Measurements from ENCODE around the gene NSD2. TPM values are rescaled to one million over a fixed set of nuclear protein-coding genes. Genes with fewer than 3 reads are reported as not detected.

The NSD2 gene
- total and polyA plus RNA-seq, 9 of the 15 experiments (the other 6 are each of a cell fraction or from before 2014, with no cell fraction given) = 6.4 to 126 (median 58.8) TPM

DNA sequence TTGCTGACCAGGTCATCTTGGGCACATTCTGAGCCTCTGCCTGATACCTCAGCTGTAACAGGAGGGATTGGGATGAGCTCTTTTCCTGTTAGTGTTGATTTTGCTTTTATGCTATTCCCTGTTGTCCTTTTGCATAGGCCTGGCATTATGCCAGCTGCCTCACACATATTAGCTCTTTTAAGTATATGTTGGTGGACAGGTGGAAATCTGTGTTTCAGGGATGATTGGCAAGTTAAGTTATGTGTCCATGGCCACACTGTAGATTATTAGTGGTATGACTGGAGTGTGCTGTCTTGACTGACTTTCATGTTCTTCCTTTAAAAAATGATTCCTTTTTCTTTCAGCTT, 28.9 kb downstream of the NSD2 start:
- Histone ChIP-seq H3K27me3 (ENCODE audit: control insufficient read depth in 2 of 2, insufficient read depth in 2 of 2, low read length in 2 of 2) (no peaks in the 10 kb centered on the region), H3K9me3 (replicated peaks; ENCODE audit: control insufficient read depth, insufficient read depth, low read depth, low read length) (no peaks in the 10 kb centered on the region), H4K20me1 (replicated peaks; ENCODE audit: control insufficient read depth, insufficient read depth, low read length) (peaks cover 34% of the 10 kb centered on the region), H3K9ac (ENCODE audit: insufficient read depth in 1 of 2, low read depth in 2 of 2, low read length in 2 of 2) (no peak overlapping the region), H3K4me2 (ENCODE audit: insufficient read depth, low read length) (no peak overlapping the region), H3K4me3 (no peak overlapping the region), H3K79me2 (ENCODE audit: control insufficient read depth, insufficient read depth, low read length) (peaks cover 93% of the 10 kb centered on the region), H3K9me1 (ENCODE audit: control insufficient read depth, insufficient read depth, low read length) (peaks cover 4% of the 10 kb centered on the region), H3K36me3 (ENCODE audit: control insufficient read depth, insufficient read depth, low read length) (peaks cover 67% of the 10 kb centered on the region), H3K27ac (ENCODE audit: extremely low read depth, low read depth, low read length) (no peak overlapping the region), H2AFZ (ENCODE audit: low read depth, low read length) (no peak overlapping the region), H3K4me1 (replicated peaks in 1 of 2; ENCODE audit: control insufficient read depth in 2 of 2, insufficient read depth in 2 of 2, low read length in 2 of 2) (peaks cover 5% of the 10 kb centered on the region in 2 experiments; a peak in 4 of 5 replicates)
- POLR2A ChIA-PET = interaction anchor here (0.6 to 3.3 kb wide), 4 partner anchors 14 to 47 kb away, joined by 3 to 15 read pairs (median 4); partner anchors contain the start of gene LETM1
- in situ Hi-C loops (cut with MboI) = loop anchor here (5.0 kb wide), 1 partner anchor 83 kb away; no protein-coding TSS in a partner anchor
- no TSS peak for BruUV-seq (replicated peaks)
- intact Hi-C loops (cut with micrococcal nuclease) = no loop called here
- CTCF ChIA-PET (ENCODE audit: low intra/inter-chr PET ratio) = interaction anchor here (0.6 to 2.1 kb wide), 5 partner anchors 37 to 152 kb away, joined by 3 to 15 read pairs (median 6); partner anchors contain the start of gene LETM1
- no peak for DNase-seq (ENCODE audit: extremely low read depth in 1 of 4, low spot score in 3 of 4)
- peak; percentile 42 for FAIRE-seq
- ATAC-seq = no peak
- TF ChIP-seq, protein P1, sequence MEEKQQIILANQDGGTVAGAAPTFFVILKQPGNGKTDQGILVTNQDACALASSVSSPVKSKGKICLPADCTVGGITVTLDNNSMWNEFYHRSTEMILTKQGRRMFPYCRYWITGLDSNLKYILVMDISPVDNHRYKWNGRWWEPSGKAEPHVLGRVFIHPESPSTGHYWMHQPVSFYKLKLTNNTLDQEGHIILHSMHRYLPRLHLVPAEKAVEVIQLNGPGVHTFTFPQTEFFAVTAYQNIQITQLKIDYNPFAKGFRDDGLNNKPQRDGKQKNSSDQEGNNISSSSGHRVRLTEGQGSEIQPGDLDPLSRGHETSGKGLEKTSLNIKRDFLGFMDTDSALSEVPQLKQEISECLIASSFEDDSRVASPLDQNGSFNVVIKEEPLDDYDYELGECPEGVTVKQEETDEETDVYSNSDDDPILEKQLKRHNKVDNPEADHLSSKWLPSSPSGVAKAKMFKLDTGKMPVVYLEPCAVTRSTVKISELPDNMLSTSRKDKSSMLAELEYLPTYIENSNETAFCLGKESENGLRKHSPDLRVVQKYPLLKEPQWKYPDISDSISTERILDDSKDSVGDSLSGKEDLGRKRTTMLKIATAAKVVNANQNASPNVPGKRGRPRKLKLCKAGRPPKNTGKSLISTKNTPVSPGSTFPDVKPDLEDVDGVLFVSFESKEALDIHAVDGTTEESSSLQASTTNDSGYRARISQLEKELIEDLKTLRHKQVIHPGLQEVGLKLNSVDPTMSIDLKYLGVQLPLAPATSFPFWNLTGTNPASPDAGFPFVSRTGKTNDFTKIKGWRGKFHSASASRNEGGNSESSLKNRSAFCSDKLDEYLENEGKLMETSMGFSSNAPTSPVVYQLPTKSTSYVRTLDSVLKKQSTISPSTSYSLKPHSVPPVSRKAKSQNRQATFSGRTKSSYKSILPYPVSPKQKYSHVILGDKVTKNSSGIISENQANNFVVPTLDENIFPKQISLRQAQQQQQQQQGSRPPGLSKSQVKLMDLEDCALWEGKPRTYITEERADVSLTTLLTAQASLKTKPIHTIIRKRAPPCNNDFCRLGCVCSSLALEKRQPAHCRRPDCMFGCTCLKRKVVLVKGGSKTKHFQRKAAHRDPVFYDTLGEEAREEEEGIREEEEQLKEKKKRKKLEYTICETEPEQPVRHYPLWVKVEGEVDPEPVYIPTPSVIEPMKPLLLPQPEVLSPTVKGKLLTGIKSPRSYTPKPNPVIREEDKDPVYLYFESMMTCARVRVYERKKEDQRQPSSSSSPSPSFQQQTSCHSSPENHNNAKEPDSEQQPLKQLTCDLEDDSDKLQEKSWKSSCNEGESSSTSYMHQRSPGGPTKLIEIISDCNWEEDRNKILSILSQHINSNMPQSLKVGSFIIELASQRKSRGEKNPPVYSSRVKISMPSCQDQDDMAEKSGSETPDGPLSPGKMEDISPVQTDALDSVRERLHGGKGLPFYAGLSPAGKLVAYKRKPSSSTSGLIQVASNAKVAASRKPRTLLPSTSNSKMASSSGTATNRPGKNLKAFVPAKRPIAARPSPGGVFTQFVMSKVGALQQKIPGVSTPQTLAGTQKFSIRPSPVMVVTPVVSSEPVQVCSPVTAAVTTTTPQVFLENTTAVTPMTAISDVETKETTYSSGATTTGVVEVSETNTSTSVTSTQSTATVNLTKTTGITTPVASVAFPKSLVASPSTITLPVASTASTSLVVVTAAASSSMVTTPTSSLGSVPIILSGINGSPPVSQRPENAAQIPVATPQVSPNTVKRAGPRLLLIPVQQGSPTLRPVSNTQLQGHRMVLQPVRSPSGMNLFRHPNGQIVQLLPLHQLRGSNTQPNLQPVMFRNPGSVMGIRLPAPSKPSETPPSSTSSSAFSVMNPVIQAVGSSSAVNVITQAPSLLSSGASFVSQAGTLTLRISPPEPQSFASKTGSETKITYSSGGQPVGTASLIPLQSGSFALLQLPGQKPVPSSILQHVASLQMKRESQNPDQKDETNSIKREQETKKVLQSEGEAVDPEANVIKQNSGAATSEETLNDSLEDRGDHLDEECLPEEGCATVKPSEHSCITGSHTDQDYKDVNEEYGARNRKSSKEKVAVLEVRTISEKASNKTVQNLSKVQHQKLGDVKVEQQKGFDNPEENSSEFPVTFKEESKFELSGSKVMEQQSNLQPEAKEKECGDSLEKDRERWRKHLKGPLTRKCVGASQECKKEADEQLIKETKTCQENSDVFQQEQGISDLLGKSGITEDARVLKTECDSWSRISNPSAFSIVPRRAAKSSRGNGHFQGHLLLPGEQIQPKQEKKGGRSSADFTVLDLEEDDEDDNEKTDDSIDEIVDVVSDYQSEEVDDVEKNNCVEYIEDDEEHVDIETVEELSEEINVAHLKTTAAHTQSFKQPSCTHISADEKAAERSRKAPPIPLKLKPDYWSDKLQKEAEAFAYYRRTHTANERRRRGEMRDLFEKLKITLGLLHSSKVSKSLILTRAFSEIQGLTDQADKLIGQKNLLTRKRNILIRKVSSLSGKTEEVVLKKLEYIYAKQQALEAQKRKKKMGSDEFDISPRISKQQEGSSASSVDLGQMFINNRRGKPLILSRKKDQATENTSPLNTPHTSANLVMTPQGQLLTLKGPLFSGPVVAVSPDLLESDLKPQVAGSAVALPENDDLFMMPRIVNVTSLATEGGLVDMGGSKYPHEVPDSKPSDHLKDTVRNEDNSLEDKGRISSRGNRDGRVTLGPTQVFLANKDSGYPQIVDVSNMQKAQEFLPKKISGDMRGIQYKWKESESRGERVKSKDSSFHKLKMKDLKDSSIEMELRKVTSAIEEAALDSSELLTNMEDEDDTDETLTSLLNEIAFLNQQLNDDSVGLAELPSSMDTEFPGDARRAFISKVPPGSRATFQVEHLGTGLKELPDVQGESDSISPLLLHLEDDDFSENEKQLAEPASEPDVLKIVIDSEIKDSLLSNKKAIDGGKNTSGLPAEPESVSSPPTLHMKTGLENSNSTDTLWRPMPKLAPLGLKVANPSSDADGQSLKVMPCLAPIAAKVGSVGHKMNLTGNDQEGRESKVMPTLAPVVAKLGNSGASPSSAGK (IDR thresholded peaks at IDR 0.05) = no peak
- TF ChIP-seq, protein P2, sequence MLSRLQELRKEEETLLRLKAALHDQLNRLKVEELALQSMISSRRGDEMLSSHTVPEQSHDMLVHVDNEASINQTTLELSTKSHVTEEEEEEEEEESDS (CRISPR knock-in tag; IDR thresholded peaks at IDR 0.05) = no peak
- no peak for TF ChIP-seq ZNF282 (CRISPR knock-in tag; IDR thresholded peaks at IDR 0.05)
- TF ChIP-seq KAT2B (IDR thresholded peaks at IDR 0.05; ENCODE audit: low read depth, low read length) = no peak
- TF ChIP-seq NFIX (CRISPR knock-in tag; IDR thresholded peaks at IDR 0.05; ENCODE audit: low read depth) = peak; percentile 54
- no peak for TF ChIP-seq ZNF274 (IDR thresholded peaks at IDR 0.05; ENCODE audit: borderline replicate concordance, low read depth, low read length)
- TF ChIP-seq, protein P3, sequence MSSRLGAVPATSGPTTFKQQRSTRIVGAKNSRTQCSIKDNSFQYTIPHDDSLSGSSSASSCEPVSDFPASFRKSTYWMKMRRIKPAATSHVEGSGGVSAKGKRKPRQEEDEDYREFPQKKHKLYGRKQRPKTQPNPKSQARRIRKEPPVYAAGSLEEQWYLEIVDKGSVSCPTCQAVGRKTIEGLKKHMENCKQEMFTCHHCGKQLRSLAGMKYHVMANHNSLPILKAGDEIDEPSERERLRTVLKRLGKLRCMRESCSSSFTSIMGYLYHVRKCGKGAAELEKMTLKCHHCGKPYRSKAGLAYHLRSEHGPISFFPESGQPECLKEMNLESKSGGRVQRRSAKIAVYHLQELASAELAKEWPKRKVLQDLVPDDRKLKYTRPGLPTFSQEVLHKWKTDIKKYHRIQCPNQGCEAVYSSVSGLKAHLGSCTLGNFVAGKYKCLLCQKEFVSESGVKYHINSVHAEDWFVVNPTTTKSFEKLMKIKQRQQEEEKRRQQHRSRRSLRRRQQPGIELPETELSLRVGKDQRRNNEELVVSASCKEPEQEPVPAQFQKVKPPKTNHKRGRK (tag; IDR thresholded peaks at IDR 0.05) = no peak
- TF ChIP-seq DNMT1 (IDR thresholded peaks at IDR 0.05) = no peak
- TF ChIP-seq SNRNP70 (optimal IDR thresholded peaks at IDR 0.05; ENCODE audit: low read depth, low read length) = no peak
- TF ChIP-seq TFAM (CRISPR knock-in tag; conservative IDR thresholded peaks at IDR 0.05) = no peak
- TF ChIP-seq RFX1 (IDR thresholded peaks at IDR 0.05) = no peak

All from K562 (cell line).